T1000 (cell line): Measurements from ENCODE around the gene MAPKBP1.
A peak's percentile ranks its signal among the peaks of the same experiment; 100 is the strongest.
"Not testable (repeated sequence)": the region's sequence is repeated elsewhere in the genome, so short reads cannot be mapped to it uniquely, and the experiment has no call there.

Source experiments
- DNase-seq: peaks from one replicate; lab custom pipeline; 2025; ENCODE audit warnings: mixed read lengths; lab: John Stamatoyannopoulos, UW

MAPKBP1 gene

DNA sequence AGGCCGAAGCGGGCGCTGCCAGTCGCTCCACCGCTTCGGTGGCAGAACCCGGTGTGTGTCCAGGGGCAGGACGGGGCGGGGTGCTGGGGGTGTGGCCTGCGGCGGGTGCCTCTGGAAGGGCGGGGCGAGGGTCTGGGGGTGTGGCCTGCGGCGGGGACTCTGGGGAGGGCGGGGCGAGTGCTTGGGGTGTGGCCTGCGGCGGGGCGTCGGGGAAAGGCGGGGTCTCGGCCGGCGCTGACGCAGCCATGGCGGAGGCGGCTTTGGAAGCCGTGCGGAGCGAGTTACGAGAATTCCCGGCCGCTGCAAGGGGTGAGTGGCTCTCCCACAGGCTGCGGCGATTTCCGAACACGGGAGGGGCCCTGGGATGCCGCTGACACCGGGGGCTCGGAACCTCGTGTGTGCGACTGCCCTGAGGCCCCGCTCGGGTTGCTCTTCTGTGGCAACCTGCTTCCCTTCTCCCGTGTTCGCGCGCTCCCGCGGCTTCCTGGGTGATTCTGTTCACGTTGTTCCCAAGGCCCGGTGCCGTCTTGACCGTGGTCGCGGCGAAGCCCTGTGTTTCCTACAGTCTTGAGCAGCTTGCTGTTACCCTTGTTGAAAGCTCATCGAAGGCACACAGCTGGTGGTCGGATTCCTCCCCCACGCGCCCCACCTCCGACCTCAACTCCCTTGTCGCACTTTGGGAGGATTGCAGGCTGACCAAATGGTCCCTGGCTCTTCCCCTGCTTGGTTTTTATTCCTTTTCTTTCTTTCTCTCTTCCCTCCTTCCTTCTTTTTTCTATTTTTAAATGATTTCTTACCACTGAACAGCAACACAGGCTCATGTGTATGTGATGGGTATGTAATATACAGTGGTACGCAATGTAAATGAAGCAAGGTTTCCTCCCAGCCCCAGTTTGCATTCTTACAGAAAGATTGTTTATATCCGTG is 53.9 kb downstream of the MAPKBP1 start, which contains the start of gene JMJD7:
JMJD7 (plus strand) TSS at position 213 of the 927 bp plus-strand sequence; CDS start at position 246, 33 bp downstream.
- peak; percentile 87 for DNase-seq

DNA sequence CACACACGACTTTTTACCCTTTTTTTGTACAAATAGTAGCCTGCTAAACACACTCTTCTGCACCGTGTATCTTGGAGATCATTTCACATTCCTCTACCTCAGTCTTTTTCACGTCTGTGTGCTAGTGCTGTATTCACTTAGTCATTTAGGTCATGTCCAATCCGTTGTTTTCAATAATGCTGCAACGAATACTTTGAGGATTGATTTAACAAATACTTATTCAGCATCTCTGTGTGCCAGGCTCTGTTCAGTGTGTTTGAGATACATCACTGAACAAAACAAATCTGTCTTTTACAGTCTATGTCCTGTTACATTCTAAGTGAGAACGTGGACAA is 54.5 kb downstream of the MAPKBP1 start:
- DNase-seq, result no peak

DNA sequence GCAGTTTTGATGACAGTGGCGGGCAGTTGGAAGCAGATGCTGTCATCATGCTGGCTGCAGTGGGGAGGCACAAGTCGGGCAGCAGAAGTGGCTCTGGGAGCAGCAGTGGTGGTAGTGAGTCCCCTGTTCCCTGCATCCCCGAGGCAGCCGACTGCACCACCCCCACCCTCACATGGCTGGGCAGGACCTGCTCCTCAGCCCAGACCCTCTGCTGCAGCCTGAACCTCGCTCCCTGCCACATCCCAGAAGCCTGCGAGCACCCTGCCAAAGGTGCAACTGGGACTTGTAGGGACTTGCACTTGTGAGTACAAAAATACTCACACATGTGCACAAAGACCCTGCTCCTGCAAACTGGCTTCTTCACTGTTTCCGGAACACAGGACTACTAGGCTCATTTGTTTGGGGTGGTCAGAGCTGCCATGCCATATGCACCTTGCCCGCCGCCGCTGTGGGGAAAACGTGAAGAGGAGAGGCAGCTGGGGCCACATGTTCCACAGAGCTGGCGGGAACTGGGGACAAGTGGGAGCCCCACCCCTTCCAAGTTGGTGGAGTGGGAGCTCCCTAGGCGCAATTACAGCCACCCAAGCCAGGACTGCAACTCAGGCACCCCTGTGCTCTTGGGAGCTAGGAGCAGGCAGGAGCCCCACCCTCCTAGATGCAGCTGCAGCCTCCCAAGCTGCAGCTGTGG is 55.8 kb downstream of the MAPKBP1 start:
- DNase-seq, result no peak

DNA sequence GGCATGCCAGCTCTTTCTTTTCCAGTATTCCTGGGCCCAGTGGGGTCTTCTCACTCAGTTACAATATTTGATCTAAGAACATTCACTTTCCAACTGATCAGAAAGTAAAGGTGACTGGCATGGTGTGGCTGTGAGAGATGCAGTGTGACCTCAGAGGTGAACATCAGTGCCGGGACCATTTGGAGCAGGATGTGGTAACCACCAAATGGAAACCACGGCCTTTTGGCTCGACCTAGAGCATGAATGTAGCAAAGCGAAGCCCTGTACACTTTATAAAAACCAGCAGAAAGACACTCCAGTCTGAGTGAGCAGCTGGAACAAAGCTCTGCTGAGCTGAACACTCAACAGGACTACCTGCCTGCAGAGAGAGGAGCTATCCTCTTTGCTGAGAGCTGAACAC is 57.0 kb downstream of the MAPKBP1 start:
- not testable (repeated sequence) for DNase-seq

DNA sequence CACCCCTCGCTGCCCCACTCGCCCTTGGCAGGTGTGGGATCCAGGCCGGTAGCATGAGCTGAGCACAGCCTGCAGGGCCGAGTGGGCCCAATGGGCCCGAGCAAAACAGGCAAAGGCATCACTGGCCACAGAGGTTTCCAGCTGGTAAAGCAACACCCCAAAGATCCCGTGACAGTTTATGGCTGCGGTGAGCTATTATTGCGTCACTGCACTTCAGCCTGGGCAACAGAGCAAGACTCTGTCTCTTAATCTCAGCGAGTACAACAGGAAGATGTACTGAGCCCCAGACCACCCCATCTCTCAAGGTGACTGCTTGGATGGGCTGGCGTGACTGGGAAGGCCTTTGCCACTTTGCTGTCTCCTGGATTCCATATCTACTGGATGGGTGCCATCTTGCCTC is 57.9 kb downstream of the MAPKBP1 start:
- no peak for DNase-seq

DNA sequence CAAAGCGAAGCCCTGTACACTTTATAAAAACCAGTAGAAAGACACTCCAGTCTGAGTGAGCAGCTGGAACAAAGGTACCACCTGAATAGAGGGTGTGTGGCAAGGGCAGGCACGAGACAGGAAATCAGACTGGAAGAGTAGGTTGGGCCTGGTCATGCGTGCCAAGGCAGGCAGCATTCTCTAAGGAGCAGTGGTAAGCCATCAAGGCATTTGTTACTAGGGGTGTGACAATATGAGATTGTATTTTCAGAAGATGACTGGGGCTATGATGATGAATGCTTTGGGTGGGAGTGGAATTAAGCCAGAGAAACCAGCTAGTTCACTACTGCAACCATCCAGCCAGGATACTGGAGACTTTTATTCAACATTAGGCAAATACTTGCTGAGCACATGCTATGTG is 58.6 kb downstream of the MAPKBP1 start:
- DNase-seq, result no peak

DNA sequence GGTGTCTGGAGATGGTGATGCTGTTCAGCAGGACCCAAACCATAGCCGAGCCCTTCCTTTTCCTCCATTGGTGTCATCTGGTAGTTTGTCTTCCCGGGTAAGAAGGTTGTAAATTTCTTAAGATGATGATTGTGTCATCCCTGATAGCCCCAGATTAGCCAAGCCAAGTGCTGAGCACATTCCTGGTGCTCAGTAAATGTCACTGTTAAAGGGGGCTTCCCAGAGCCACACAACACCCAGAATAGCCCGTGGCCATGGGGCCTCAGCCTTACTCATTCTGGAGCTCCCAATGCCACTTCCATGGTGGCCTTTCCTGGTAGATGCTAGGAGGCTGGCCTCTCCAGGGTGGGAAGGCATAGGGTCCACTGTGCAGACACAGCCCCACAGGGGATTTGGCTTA is 59.8 kb downstream of the MAPKBP1 start:
- no peak for DNase-seq

DNA sequence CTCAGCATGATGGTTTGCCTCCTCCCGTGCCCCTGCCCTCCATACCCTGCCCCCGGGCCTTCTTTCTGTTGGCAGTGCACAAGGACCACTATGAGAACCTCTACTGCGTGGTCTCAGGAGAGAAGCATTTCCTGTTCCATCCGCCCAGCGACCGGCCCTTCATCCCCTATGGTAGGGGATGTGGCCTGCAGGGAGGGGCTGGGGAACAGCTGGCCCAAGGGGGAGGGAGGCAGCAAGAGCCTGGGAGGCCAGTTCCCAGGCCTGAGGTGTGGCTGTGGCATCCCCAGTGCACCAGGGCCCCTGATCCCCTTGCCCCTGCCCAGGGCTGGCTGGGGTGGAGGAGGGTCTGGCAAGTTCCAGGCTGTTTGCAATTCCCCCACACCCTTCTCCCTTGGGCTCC is 61.8 kb downstream of the MAPKBP1 start:
- no peak for DNase-seq

DNA sequence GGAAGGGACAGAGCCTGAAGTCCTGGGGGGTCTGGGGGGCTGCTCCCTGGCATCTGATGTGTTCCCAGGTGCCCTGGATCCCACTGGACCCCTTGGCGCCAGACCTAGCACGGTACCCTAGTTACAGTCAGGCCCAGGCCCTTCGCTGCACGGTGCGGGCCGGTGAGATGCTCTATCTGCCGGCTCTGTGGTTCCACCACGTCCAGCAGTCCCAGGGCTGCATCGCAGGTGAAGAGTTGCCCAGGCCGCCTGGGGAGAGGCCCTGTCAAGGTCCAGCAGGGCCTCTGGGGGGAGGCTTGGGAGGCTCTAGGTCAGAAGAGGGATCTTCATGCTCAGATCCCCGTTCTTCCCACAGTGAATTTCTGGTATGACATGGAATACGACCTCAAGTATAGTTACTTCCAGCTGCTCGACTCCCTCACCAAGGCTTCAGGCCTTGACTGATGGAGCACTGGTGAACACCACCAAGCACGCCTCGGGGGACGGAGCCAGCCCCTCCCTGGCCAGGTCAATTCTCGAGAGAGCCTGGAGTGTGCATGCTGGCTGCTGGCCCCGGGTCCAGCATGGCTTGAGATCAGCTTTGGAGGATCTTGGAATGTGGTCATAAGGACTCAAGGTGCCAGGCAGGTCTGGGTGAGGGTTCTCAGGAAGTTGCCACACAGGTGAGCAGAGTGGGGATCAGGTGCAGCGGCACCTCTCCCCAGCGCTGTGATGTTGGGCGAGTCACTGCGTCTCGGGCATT is 62.6 kb downstream of the MAPKBP1 start:
- no peak for DNase-seq

DNA sequence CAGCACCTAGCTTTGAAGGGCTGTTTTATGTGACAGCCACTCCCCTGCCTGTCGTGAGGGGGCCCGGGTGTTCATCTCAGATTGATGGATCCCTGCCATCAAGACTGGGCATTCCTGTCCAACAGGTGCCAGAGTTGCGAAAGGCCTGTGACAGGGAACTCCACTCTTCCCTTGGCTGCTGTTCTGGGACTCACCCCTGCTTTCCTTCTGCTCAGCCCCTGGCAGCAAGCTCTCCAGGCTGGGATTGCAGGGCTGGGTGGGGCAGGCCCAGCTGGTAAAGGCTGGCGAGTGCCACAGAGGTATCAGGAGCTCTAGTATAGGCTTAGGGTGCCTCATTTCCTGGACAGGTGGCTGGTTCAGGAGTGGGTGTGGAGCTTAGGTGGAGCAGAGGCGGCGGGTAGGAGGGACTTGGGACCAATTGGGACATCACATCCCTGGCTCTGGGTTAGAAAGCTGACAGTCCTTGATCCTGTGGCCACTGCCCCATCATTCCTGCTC is 64.2 kb downstream of the MAPKBP1 start, which contains the start of gene PLA2G4B:
PLA2G4B (plus strand) TSS at position 448 of the 498 bp plus-strand sequence. CDS start 67 bp downstream, outside the sequence.
- DNase-seq, result no peak

DNA sequence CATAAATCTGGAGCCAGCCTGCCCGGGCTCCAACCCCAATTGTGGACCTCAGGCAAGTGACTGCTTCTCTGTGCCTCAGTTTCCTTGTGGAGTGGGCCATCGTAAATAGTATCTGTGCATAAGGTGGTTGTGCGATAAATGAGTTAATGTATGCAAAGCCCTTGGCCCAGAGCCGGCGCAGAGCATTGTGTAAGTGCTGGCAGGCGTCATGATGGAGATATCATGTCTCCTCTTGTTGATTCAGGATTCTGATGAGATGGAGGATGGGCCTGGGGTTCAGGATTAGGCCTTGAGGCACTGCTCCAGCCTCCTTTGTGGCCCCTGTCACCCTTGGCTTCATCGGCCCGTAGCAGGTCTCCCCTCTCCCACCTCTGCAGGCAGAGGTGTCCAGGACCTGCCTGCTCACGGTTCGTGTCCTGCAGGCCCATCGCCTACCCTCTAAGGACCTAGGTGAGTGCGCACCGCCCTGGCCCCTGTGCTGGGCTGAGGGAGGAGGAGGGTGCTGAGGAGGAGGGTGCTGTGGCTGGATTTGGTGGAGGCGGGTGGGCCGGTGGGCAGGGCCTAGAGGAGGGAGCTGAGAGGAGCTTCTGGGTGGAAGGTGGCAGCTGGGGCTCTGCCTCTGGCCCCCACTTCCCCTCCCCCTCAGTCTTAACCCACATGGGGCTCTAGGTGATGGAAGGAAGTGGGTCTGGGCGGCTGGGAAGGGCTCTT is 65.7 kb downstream of the MAPKBP1 start:
- DNase-seq, result no peak

DNA sequence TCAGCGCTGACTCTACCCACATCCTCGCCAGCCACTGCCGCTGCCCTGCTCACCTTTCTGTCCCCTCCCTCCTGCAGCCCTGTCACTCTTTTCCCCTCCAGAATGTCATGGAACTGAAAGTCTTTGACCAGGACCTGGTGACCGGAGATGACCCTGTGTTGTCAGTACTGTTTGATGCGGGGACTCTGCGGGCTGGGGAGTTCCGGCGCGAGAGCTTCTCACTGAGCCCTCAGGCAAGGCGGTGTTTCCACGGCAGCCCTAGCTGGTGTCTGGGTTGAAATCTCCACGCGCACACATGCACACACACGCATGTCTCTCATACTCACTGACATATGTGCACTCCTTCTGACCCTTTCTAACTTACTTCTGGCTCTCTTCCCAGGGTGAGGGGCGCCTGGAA is 66.4 kb downstream of the MAPKBP1 start:
- DNase-seq, result no peak

DNA sequence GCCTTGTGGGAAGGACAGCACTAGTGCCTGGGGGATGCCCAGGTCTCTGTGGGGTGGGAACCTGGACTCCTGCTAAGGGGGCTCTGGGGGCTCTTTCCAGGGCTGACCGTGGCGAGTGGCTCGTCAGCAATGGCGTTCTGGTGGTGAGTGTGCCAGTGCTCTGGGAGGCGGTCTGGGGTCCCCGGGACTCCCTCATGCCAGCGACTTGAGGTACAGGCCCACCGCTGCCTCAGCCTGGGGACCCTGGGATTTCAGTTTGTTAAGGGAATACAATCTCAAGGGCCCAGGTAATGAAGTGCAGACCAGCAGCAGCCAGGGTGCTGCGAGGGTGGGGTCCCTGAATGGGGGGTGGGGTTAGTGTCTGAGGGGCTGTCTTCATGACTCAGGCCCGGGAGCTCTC is 66.8 kb downstream of the MAPKBP1 start:
- no peak for DNase-seq

DNA sequence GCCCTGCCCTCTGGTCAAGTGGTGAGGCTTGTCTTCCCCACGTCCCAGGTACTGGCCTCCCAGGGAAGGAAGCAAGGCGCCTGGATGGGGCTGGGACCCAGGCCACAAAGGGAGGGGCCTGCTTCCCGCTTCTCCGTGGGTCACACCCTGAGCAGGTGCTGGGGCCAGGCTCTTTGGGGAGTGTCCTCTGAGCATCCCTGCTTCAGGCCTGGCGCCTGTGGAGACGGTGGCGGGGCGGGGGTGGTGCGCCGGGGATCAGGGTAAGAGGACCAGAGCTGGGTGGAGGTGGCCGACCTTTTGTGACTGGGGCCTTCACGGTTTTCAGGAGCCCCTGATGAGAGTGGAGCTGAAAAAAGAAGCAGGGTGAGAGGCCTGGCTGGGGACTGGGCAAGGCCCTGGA is 67.9 kb downstream of the MAPKBP1 start:
- no peak for DNase-seq

DNA sequence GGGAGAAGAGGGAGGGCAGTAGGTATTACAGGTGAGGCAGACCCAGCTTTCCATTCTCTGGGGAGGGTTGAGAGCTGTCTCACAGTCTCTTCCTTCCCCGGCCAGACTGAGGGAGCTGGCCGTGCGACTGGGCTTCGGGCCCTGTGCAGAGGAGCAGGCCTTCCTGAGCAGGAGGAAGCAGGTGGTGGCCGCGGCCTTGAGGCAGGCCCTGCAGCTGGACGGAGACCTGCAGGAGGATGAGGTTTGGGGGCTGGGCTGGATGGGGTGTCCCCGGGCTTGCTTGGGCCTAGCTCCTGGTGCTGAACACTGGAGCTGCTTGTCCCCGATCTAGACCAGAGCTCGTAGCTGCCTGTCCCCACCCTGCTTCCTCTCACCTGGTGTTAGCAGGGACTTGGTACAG is 69.3 kb downstream of the MAPKBP1 start:
- DNase-seq, result no peak

DNA sequence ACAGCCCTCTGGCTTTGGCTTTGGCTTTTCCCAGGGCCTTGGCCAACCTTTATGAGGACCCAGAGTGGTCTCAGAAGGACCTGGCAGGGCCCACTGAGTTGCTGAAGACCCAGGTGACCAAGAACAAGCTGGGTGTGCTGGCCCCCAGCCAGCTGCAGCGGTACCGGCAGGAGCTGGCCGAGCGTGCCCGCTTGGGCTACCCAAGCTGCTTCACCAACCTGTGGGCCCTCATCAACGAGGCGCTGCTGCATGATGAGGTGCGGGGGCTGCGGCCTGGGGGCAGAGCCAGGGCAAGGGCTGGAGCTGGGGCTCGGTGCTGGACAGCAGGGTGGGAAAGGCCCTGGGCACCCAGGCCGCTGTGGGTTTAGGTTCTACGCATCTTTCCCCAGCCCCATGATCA is 70.5 kb downstream of the MAPKBP1 start:
- no peak for DNase-seq

DNA sequence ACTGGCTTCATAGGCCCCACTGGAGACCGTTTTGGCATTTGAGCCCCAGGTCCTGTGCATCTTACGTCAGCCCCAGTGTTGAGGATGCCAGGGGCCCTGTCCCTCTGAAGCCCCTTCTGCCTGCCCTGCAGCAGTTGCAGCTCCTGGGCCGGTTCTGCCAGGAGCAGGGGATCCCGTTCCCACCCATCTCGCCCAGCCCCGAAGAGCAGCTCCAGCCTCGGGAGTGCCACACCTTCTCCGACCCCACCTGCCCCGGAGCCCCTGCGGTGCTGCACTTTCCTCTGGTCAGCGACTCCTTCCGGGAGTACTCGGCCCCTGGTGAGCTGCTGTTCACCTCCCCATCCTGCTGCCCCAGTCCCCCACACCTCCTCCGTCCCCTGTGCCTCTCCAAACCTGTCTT is 72.9 kb downstream of the MAPKBP1 start:
- DNase-seq, result no peak

DNA sequence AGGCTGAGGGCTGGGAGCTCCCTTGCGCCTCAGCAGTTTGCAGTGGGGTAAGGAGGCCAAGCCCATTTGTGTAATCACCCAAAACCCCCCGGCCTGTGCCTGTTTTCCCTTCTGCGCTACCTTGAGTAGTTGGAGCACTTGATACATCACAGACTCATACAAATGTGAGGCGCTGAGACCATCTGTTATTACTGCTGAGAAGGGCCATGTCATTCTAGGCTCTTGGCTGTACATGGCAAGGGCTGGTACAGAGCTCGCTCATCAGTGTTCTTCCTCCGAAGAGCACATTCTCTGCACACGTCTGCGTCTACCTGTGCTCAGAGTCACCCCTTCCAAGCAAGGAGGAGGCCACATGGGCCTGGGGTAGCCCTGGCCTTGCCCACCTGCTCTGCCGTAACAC is 73.7 kb downstream of the MAPKBP1 start:
- DNase-seq, result no peak

DNA sequence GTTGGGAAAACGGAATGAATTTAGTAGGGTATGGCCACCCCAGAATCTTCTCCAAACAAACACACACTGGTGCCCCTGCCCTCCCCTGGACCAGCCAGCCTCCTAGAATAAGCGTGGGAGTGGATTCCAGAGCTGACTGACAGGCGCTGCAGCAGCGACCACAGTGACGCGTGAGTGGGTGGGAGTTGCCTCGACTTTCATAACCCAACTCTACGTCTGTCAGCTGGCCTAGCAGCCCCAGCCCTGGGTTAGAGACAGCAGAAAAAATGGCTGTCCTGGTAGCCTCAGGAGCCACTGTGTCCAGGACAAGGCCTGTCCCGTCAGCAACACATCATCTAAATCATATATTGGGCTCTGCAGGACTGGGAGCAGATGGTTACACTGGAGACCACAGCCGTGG is 74.3 kb downstream of the MAPKBP1 start:
- no peak for DNase-seq

DNA sequence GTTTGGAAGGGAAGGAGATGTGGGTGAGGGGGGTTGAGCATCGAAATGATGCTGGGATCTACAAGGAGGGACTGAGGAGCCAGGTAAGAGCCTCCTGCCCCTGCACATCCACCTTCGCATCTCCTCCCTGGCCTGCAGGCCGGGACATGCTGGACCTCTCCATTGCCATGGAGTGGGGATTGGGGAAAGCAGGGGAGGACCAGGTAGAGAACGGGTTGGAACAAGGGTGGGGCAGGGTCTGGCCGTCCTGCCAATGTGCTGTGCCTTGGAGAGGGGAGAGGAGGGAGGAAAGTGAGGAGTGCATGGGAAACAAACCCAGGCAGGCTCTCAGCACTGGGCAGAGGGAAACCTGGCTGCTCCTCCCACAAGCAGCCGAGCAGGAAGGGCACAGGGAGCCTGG is 74.9 kb downstream of the MAPKBP1 start:
- no peak for DNase-seq

DNA sequence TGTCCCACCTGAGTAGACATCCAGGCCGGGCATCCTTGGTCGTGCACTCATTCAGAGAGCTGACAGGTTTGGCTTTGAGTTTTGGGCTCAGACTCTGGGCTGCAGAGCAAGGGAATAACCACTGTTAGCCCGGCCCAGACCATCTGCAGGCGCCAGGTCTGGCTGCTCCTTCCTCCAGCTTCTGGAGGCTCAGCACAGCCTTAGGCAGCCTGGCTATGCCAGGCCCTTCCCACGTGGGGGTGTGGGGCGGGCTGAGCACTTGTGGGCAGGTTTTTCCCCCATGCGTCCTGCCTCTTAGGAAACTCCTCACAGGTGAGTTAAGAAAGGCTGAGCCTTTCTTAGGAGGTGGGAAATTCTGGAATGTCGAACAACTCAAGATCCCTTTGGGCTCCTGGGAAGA is 75.6 kb downstream of the MAPKBP1 start:
- no peak for DNase-seq
